Neural crest cell (in vitro differentiated cells): ENCODE results near the gene ROBO1. TPM values are rescaled to one million over a fixed set of nuclear protein-coding genes. Genes with fewer than 3 reads are reported as not detected.

Experiments
- DNase-seq: peaks from one replicate; pipeline ENCODE4 v3.0.0; 2021; ENCODE audit warnings: low read depth, mixed read lengths, low spot score
- H3K27ac Mint-ChIP-seq: one replicate; pipeline ENCODE4 v1.8.0; 2021; ENCODE audit warnings: mild to moderate bottlenecking, mixed read lengths; ENCODE audit not compliant: unreplicated experiment
- H3K27me3 Mint-ChIP-seq: 2 replicates; pipeline ENCODE4 v1.8.0; 2021; ENCODE audit warnings: low read depth, mild to moderate bottlenecking, mixed read lengths
- H3K36me3 Mint-ChIP-seq: 2 replicates; pipeline ENCODE4 v1.8.0; 2021; ENCODE audit warnings: low read depth, mild to moderate bottlenecking, mixed read lengths
- H3K4me1 Mint-ChIP-seq: 2 replicates; pipeline ENCODE4 v1.8.0; 2021; ENCODE audit warnings: mixed read lengths
- H3K4me3 Mint-ChIP-seq: one replicate; pipeline ENCODE4 v1.8.0; 2021; ENCODE audit warnings: mild to moderate bottlenecking, mixed read lengths
- H3K9me3 Mint-ChIP-seq: 2 replicates; pipeline ENCODE4 v1.8.0; 2021; ENCODE audit warnings: mixed read lengths
- CTCF ChIP-seq: fragments of 200-600 bp; sonication (generic); conservative IDR thresholded peaks from 2 replicates; pipeline ENCODE4 v1.5.0; 2021; ENCODE audit warnings: antibody characterized with exemption, mild to moderate bottlenecking
- total RNA-seq: library from RNA; stranded (reverse); gene quantifications from 2 replicates; pipeline ENCODE4 v1.2.1, GENCODE V29; 2021

The ROBO1 gene
- total RNA-seq, 1 donor from 2014 or later: 88.7 TPM

GRCh38 chr3:78734048-78734637 lies 1033.7 kb downstream of the ROBO1 start:
- TF ChIP-seq CTCF: no peak
- Mint-ChIP-seq H3K9me3 (no peaks in the 10 kb centered on the region), H3K36me3 (peaks cover 6% of the 10 kb centered on the region), H3K27me3 (no peaks in the 10 kb centered on the region), H3K4me3 (no peak overlapping the region), H3K4me1 (peaks cover 10% of the 10 kb centered on the region), H3K27ac (no peak overlapping the region)
- no peak for DNase-seq

GRCh38 chr3:78732893-78733292 lies 1034.9 kb downstream of the ROBO1 start:
- Mint-ChIP-seq H3K9me3 (no peaks in the 10 kb centered on the region), H3K27me3 (no peaks in the 10 kb centered on the region), H3K27ac (no peak overlapping the region), H3K4me1 (peaks cover 15% of the 10 kb centered on the region), H3K36me3 (peaks cover 1% of the 10 kb centered on the region), H3K4me3 (no peak overlapping the region)
- TF ChIP-seq CTCF: no peak
- no peak for DNase-seq

DNA sequence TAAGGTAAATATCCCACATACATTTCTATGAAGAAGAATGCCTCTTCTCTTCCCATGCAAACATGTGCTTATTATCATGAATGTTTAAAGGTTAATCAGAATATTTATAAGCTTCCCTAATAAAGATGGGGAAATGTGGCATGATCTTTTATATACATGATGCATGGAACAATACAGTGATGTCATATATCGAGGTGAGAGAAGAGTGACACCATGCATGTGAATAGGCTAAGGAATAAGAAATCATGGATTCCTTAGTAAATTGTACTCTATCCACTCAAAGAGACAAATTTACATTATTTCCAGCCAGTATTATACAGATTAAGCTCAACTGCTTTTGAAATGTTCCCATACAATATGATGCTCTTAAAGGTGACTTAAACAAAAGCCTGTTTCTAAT lies 1035.3 kb downstream of the ROBO1 start:
- H3K4me3 Mint-ChIP-seq: no peak overlapping the region
- no peak for DNase-seq
- H3K27ac Mint-ChIP-seq: no peak overlapping the region
- H3K9me3 Mint-ChIP-seq: no peaks in the 10 kb centered on the region
- no peaks in the 10 kb centered on the region for H3K36me3 Mint-ChIP-seq
- H3K27me3 Mint-ChIP-seq: no peaks in the 10 kb centered on the region
- H3K4me1 Mint-ChIP-seq: peaks cover 12% of the 10 kb centered on the region
- no peak for TF ChIP-seq CTCF

DNA sequence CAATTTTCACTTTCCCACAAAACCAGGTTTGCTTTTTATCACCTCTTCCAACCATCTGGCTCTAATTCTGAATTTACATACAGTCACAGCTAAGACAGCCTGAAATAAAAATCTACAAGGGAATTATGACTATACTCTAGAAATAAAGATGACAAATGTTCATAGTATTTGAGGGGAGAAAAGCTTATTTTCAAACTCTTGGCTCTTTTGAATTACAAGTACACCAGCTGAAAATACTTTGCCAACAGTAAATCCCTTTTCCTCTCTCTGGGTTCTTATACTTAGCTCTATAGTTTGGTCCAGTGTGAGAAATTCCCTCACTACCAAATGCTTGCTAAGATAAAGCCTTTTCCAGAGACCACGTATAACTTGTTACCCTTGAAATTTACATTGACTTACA lies 1037.9 kb downstream of the ROBO1 start:
- H3K36me3 Mint-ChIP-seq: no peaks in the 10 kb centered on the region
- H3K4me3 Mint-ChIP-seq: no peak overlapping the region
- no peaks in the 10 kb centered on the region for H3K9me3 Mint-ChIP-seq
- no peak for TF ChIP-seq CTCF
- H3K27ac Mint-ChIP-seq: no peak overlapping the region
- H3K4me1 Mint-ChIP-seq: peaks cover 24% of the 10 kb centered on the region
- no peak for DNase-seq
- no peaks in the 10 kb centered on the region for H3K27me3 Mint-ChIP-seq

DNA sequence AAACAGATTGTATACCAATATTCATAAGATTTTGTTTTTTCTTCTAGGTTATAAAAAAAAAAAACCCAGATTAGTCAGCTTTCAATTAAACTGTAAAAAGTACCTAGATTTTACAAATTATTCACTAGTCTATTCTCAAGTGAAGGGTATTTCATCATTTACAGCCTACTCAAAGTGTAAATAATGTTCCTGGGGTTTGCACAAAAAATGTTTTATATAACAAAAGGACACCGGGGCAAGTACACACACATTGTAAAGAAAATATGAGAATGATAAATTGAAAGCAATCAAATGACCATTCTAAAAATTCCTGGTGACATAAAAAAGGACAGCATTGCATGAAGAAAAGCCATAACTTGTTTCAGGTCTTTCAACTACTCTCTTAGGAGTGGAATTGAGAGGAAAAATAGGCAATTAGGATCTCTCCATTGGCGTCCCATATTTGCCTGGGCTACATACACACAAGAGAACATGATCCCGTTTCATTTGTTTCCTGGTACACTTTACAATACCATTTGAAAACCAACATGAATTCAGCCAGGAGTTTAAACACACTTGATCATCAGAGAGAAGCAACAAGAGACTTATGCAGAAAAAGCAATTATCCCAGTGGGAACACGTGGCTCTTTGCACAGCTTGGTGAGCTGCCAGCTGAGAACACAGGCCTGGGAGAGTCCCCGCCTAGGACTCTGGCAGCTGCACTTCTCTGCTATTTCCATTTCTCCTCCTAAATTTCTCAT lies 1039.2 kb downstream of the ROBO1 start:
- Mint-ChIP-seq H3K27ac (no peak overlapping the region), H3K4me1 (peaks cover 27% of the 10 kb centered on the region), H3K27me3 (no peaks in the 10 kb centered on the region), H3K4me3 (no peak overlapping the region), H3K36me3 (no peaks in the 10 kb centered on the region), H3K9me3 (no peaks in the 10 kb centered on the region)
- no peak for TF ChIP-seq CTCF
- no peak for DNase-seq
